PFSK-1 (cell line): ENCODE measurements around the gene TNS1.

Experiments used
- REST ChIP-seq, 2 experiments: IDR thresholded peaks; 2 replicates each; pipeline versions ENCODE4 v1.6.1 to v1.8.0; 2011 to 2012; ENCODE audit warnings: low read depth in 2 of 2, low read length in 2 of 2, control low read depth in 1 of 2, inconsistent platforms in 1 of 2, mild to moderate bottlenecking in 1 of 2, moderate library complexity in 1 of 2; ENCODE audit not compliant: insufficient read depth in 1 of 2
- TAF1 ChIP-seq: IDR thresholded peaks from 2 replicates; pipeline ENCODE4 v1.6.1; 2012; ENCODE audit warnings: low read length, control low read depth, borderline replicate concordance; ENCODE audit not compliant: insufficient read depth

DNA sequence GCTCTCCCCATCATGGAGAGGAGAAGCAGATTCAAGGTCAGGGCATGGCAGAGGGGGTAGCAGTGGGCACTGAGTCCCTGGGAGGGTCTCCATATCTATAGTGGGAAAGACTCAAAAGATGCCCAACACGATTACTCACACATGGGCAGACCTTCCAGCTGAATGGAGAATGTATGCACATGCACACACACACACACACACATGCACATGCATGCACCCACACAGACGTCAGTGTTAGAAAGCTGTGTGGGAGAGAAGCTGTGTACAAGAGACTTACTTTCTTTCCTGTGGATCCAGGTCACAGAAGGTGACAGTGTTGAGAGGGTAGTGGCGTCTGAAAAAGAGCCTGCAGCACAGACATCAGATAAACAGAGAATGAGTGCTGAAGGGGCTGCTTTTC is 194.5 kb downstream of the TNS1 start:
- no peak for TF ChIP-seq REST (IDR thresholded peaks at IDR 0.05; ENCODE audit: insufficient read depth in 1 of 2, low read depth in 2 of 2, low read length in 2 of 2)
- TF ChIP-seq TAF1: no peak
